Measurements from ENCODE around the gene LRFN4. TPM values are rescaled to one million over a fixed set of nuclear protein-coding genes. Genes with fewer than 3 reads are reported as not detected.

The LRFN4 gene
- total and polyA plus RNA-seq, 2 donors (not counting 3 experiments of a cell fraction or from before 2014, with no cell fraction given) = 22.3 to 37.4 TPM

DNA sequence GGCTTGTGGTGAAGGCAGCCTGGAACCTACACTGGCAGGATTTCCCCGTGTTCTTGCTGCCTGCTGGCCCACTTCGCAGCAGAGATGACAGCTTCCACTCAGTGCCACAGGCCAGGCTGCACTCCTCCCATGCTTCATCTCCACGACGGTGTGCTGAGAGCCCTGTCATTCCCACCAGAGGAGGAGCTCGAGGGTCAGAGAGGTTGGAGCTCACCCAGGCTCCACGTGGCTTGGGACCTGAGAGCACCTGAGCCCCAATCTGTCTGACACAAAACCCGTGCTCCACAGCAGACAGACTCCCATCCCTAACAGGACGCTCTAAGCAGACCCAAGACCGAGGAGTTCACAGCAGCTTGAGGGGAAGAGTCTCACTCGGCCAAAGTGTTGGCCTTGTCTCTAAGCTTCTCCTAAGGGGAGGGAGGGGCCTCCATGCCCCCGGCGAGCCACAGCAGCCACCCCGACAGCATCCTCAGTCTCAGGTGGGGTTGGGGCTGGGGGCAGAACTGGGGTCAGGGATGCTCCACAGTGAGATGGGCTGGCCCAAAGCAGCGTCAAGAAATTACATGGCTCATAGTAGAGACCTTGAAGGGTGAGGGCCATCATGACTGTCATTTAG lies 10.7 kb downstream of the LRFN4 start:
- no peak overlapping the region for H3K9ac ChIP-seq (replicated peaks; ENCODE audit: extremely low read depth, insufficient read depth, low read length)
- ChIA-PET POLR2A (no interaction called here), CTCF (interaction anchor here (1.0 to 2.3 kb wide), 3 partner anchors 14 to 109 kb away, joined by 3 to 7 read pairs (median 3); partner anchors contain the start of gene PC)
- no TSS peak for BruUV-seq (replicated peaks)
- H2AFZ ChIP-seq (ENCODE audit: low read depth, low read length) = no peak overlapping the region
- H3K9me1 ChIP-seq (replicated peaks; ENCODE audit: control insufficient read depth, extremely low read depth, insufficient read depth, low read length) = no peaks in the 10 kb centered on the region
- DNase-seq (ENCODE audit: low read depth, low spot score) (no peak), FAIRE-seq (no peak)
- intact Hi-C loops (cut with micrococcal nuclease) = no loop called here
- H3K27me3 ChIP-seq (ENCODE audit: control insufficient read depth in 2 of 2, insufficient read depth in 2 of 2, low read length in 2 of 2) = no peaks in the 10 kb centered on the region
- no peak overlapping the region for H3K4me2 ChIP-seq (ENCODE audit: insufficient read depth, low read length)
- H4K20me1 ChIP-seq (replicated peaks; ENCODE audit: control insufficient read depth, extremely low read depth, insufficient read depth, low read length) = no peaks in the 10 kb centered on the region
- dilution Hi-C loops (cut with MboI; ENCODE audit: extremely low pct_ligation_motif_present, low sequenced_read_pairs) = no loop called here
- no peak overlapping the region for H3K4me3 ChIP-seq (replicated peaks in 1 of 3; ENCODE audit: insufficient read depth in 1 of 3, low read depth in 1 of 3, low read length in 3 of 3)
- TF ChIP-seq POLR2A (IDR thresholded peaks at IDR 0.05; ENCODE audit: low read depth, low read length) (no peak), GATA2 (IDR thresholded peaks at IDR 0.05; ENCODE audit: insufficient read depth, insufficient read length, low read depth, low read length) (no peak), MYC (IDR thresholded peaks at IDR 0.05; ENCODE audit: low read depth, low read length) (no peak), FOS (IDR thresholded peaks at IDR 0.05; ENCODE audit: borderline replicate concordance, insufficient read depth, low read length) (no peak), EZH2 (IDR thresholded peaks at IDR 0.05; ENCODE audit: borderline replicate concordance, low read depth, low read length, severe bottlenecking) (no peak), JUN (IDR thresholded peaks at IDR 0.05; ENCODE audit: borderline replicate concordance, insufficient read depth, insufficient read length, low read depth) (no peak), POLR2AphosphoS5 (IDR thresholded peaks at IDR 0.05; ENCODE audit: insufficient read depth, low read depth, low read length) (no peak)
- TF ChIP-seq, protein P1, sequence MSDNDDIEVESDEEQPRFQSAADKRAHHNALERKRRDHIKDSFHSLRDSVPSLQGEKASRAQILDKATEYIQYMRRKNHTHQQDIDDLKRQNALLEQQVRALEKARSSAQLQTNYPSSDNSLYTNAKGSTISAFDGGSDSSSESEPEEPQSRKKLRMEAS (IDR thresholded peaks at IDR 0.05; ENCODE audit: insufficient read depth, insufficient read length) = no peak
- TF ChIP-seq, protein P2, sequence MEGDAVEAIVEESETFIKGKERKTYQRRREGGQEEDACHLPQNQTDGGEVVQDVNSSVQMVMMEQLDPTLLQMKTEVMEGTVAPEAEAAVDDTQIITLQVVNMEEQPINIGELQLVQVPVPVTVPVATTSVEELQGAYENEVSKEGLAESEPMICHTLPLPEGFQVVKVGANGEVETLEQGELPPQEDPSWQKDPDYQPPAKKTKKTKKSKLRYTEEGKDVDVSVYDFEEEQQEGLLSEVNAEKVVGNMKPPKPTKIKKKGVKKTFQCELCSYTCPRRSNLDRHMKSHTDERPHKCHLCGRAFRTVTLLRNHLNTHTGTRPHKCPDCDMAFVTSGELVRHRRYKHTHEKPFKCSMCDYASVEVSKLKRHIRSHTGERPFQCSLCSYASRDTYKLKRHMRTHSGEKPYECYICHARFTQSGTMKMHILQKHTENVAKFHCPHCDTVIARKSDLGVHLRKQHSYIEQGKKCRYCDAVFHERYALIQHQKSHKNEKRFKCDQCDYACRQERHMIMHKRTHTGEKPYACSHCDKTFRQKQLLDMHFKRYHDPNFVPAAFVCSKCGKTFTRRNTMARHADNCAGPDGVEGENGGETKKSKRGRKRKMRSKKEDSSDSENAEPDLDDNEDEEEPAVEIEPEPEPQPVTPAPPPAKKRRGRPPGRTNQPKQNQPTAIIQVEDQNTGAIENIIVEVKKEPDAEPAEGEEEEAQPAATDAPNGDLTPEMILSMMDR (IDR thresholded peaks at IDR 0.05; ENCODE audit: extremely low read depth in 1 of 2, insufficient read depth in 1 of 2, low read depth in 1 of 2, low read length in 2 of 2) = no peak
- H3K36me3 ChIP-seq (ENCODE audit: control insufficient read depth in 2 of 2, extremely low read depth in 1 of 2, insufficient read depth in 2 of 2, low read length in 2 of 2) = no peaks in the 10 kb centered on the region
- H3K4me1 ChIP-seq (ENCODE audit: control insufficient read depth, extremely low read depth, insufficient read depth, low read length) = no peaks in the 10 kb centered on the region
- no peaks in the 10 kb centered on the region for H3K9me3 ChIP-seq (replicated peaks; ENCODE audit: control insufficient read depth, insufficient read depth, low read length)
- H3K27ac ChIP-seq (ENCODE audit: insufficient read depth, low read depth, low read length) = no peak overlapping the region
- no peaks in the 10 kb centered on the region for H3K79me2 ChIP-seq (ENCODE audit: control insufficient read depth, insufficient read depth, low read length)
